MCF 10A (cell line): Measurements from ENCODE around the gene THRB. TPM values are rescaled to one million over a fixed set of nuclear protein-coding genes. Genes with fewer than 3 reads are reported as not detected.

ENCODE experiments used
- BruUV-seq: library from RNA; stranded (reverse); fragments of 400-500 nt; replicated peaks from 2 replicates; lab custom pipeline; 2021; lab: Mats Ljungman, UMichigan
- CTCF ChIA-PET: fragments of 300-600 bp; sonication (Branson Sonifier 250); formaldehyde crosslinking; extraction: SDS; loops from one replicate; lab custom pipeline; 2021; ENCODE audit warnings: antibody characterized with exemption, inconsistent platforms; lab: Yijun Ruan, JAX
- POLR2A ChIA-PET: fragments of 300-600, 350-650 bp; sonication (Branson Sonifier 250); formaldehyde crosslinking; extraction: SDS; loops from one replicate; lab custom pipeline; 2020; ENCODE audit warnings: antibody characterized with exemption, inconsistent platforms; lab: Yijun Ruan, JAX
- DNase-seq: peaks from one replicate; pipeline ENCODE4 v3.0.0-alpha.2; 2018; ENCODE audit not compliant: unreplicated experiment
- H3K27ac Mint-ChIP-seq: one replicate; pipeline ENCODE4 v1.8.0; 2022; ENCODE audit warnings: mild to moderate bottlenecking, low read depth, mixed read lengths; ENCODE audit not compliant: unreplicated experiment
- H3K27me3 Mint-ChIP-seq: one replicate; pipeline ENCODE4 v1.8.0; 2022; ENCODE audit warnings: mixed read lengths; ENCODE audit not compliant: insufficient read depth, unreplicated experiment
- H3K36me3 Mint-ChIP-seq: one replicate; pipeline ENCODE4 v1.8.0; 2022; ENCODE audit warnings: mild to moderate bottlenecking, moderate library complexity, mixed read lengths; ENCODE audit not compliant: insufficient read depth, unreplicated experiment
- H3K4me1 Mint-ChIP-seq: one replicate; pipeline ENCODE4 v1.8.0; 2022; ENCODE audit warnings: mixed read lengths; ENCODE audit not compliant: insufficient read depth, unreplicated experiment
- H3K4me3 Mint-ChIP-seq: one replicate; pipeline ENCODE4 v1.8.0; 2022; ENCODE audit warnings: mild to moderate bottlenecking, moderate library complexity, mixed read lengths; ENCODE audit not compliant: unreplicated experiment
- H3K9me3 Mint-ChIP-seq: one replicate; pipeline ENCODE4 v1.8.0; 2022; ENCODE audit warnings: mixed read lengths; ENCODE audit not compliant: unreplicated experiment
- intact Hi-C: fragments of 100-400 bp; cut with micrococcal nuclease; formaldehyde crosslinking; loops from 2 replicates; pipeline ENCODE4 v1.14.1; 2022
- total RNA-seq: library from RNA; stranded (reverse); gene quantifications from 2 replicates; pipeline ENCODE4 v1.2.3, GENCODE V29; 2022
- TF ChIP-seq, protein P1 (sequence below): fragments of 200-600 bp; IDR thresholded peaks from one replicate; pipeline ENCODE4 v1.8.0; 2022; ENCODE audit warnings: antibody characterized with exemption, mild to moderate bottlenecking; ENCODE audit not compliant: unreplicated experiment

The THRB gene
- total RNA-seq, 1 experiment from 2014 or later: 4.2 TPM

- peaks cover 14% of the 10 kb centered on the region for H3K4me1 Mint-ChIP-seq
- H3K9me3 Mint-ChIP-seq: no peaks in the 10 kb centered on the region
- no peaks in the 10 kb centered on the region for H3K27me3 Mint-ChIP-seq
- intact Hi-C loops: no loop called here
- BruUV-seq: no TSS peak
- CTCF ChIA-PET: no interaction called here
- no peaks in the 10 kb centered on the region for H3K36me3 Mint-ChIP-seq
- POLR2A ChIA-PET: interaction anchor here (0.7 to 1.2 kb wide), 3 partner anchors 10 to 31 kb away, joined by 3 read pairs; no protein-coding TSS in a partner anchor
- H3K27ac Mint-ChIP-seq: no peak overlapping the region
- TF ChIP-seq, protein P1, sequence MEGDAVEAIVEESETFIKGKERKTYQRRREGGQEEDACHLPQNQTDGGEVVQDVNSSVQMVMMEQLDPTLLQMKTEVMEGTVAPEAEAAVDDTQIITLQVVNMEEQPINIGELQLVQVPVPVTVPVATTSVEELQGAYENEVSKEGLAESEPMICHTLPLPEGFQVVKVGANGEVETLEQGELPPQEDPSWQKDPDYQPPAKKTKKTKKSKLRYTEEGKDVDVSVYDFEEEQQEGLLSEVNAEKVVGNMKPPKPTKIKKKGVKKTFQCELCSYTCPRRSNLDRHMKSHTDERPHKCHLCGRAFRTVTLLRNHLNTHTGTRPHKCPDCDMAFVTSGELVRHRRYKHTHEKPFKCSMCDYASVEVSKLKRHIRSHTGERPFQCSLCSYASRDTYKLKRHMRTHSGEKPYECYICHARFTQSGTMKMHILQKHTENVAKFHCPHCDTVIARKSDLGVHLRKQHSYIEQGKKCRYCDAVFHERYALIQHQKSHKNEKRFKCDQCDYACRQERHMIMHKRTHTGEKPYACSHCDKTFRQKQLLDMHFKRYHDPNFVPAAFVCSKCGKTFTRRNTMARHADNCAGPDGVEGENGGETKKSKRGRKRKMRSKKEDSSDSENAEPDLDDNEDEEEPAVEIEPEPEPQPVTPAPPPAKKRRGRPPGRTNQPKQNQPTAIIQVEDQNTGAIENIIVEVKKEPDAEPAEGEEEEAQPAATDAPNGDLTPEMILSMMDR: no peak
- DNase-seq: peak; percentile 46
- H3K4me3 Mint-ChIP-seq: no peak overlapping the region
Measured at GRCh38 chr3:24343084-24343783, 151.4 kb downstream of the THRB start.

- TF ChIP-seq, protein P1: no peak
- ChIA-PET POLR2A (no interaction called here), CTCF (no interaction called here)
- no peak for DNase-seq
- intact Hi-C loops: no loop called here
- Mint-ChIP-seq H3K9me3 (no peaks in the 10 kb centered on the region), H3K27ac (no peak overlapping the region), H3K4me1 (peaks cover 14% of the 10 kb centered on the region), H3K27me3 (no peaks in the 10 kb centered on the region), H3K4me3 (no peak overlapping the region), H3K36me3 (no peaks in the 10 kb centered on the region)
- BruUV-seq: no TSS peak
Measured at GRCh38 chr3:24342275-24342674, 152.4 kb downstream of the THRB start.

GRCh38 chr3:24341668-24342067 lies 153.0 kb downstream of the THRB start:
- TF ChIP-seq, protein P1: no peak
- BruUV-seq: no TSS peak
- ChIA-PET POLR2A (no interaction called here), CTCF (no interaction called here)
- H3K27me3 Mint-ChIP-seq: no peaks in the 10 kb centered on the region
- DNase-seq: no peak
- H3K9me3 Mint-ChIP-seq: no peaks in the 10 kb centered on the region
- intact Hi-C loops: no loop called here
- H3K4me1 Mint-ChIP-seq: peaks cover 14% of the 10 kb centered on the region
- no peaks in the 10 kb centered on the region for H3K36me3 Mint-ChIP-seq
- H3K27ac Mint-ChIP-seq: no peak overlapping the region
- no peak overlapping the region for H3K4me3 Mint-ChIP-seq

GRCh38 chr3:24340966-24341365 lies 153.7 kb downstream of the THRB start:
- ChIA-PET CTCF (interaction anchor here (0.7 kb wide), 1 partner anchor 1006 kb away, joined by 3 read pairs; no protein-coding TSS in a partner anchor), POLR2A (no interaction called here)
- H3K27ac Mint-ChIP-seq: no peak overlapping the region
- H3K4me1 Mint-ChIP-seq: peaks cover 14% of the 10 kb centered on the region
- no peak for DNase-seq
- no TSS peak for BruUV-seq
- TF ChIP-seq, protein P1: no peak
- no peaks in the 10 kb centered on the region for H3K36me3 Mint-ChIP-seq
- H3K27me3 Mint-ChIP-seq: no peaks in the 10 kb centered on the region
- H3K4me3 Mint-ChIP-seq: no peak overlapping the region
- H3K9me3 Mint-ChIP-seq: no peaks in the 10 kb centered on the region
- intact Hi-C loops: no loop called here
